Stimulated activated naive CD4-positive, alpha-beta T cell treated with Interleukin-2 at 50 U/mL for 16 hours (primary cell): ENCODE measurements around the gene POLK.
"Not testable (repeated sequence)": the region's sequence is repeated elsewhere in the genome, so short reads cannot be mapped to it uniquely, and the experiment has no call there.

Experiments
- DNase-seq: peaks from one replicate; lab custom pipeline; 2025; lab: John Stamatoyannopoulos, UW

Gene POLK

DNA sequence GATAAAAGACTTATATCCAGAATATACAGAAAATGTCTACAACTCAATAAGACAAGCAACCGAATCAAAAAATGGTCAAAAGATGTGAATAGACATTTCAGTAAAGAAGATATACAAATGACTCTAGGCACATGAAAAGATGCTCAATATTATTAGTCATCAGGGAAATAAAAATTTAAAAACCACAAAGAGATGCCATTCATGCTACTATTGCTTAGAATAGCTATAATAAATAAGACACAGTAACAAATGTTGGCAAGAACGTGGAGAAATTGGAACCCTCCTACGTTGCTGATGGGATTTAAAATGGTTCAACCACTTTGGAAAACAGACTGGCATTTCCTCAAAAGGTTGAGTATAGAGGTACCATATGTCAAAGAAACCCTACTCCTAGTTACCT, 39.8 kb downstream of the POLK start:
- no peak for DNase-seq

DNA sequence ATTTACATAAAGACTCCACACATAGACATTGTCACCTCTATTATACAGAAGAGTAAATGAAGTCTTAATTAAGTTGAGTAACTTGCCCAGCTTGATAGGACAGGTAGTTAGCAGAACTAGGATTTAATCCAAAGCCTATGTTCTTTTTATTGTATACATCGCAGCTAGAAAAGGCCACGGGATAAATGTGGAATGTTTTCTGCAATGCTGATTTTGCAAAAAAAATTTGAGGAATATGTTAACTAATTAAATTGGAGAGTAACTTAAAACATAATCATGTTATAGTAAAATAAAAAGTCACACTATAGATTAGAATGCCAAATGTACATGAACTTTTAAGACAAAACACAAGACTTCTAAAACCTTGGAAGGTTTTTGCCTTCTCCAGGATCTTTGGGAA, 41.1 kb downstream of the POLK start:
- DNase-seq = no peak

DNA sequence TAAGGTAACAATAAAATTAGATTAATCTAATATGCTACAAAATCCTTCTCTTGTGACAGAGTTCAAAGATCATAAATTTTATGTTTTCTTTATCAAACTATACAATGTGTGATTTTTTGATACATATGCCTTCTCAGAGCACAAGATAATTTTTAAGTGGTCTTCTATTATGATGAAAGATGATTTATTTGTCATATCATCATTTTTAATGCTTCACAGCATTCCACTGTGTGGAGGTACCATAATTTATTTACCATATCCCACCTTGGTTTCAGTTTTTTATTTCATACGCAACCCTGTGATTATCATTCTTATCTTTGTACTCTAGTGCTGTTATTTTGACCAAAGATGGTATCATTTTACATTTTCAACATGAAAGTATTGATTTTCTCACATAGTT, 41.7 kb downstream of the POLK start:
- DNase-seq = no peak

DNA sequence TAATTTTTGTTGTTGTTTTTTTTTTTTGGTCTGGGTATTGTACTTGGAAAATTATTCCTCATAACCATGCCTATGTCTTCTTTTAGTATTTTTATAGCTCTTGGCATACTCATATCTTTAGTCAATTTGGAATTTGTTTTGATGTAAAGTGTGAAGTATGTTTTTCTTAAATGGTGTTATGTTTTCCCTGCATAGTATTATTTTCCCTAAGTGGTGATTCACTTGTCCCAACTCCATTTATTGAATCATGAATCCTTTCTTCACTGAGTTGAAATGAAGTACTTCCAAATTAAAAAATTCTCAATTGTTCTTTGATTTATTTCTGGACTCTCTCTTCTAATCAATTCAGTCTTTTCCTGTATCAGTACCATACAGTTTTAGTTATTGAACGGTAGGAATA, 46.5 kb downstream of the POLK start:
- DNase-seq = no peak

GRCh38 chr5:75558981-75559632, 47.4 kb downstream of the POLK start:
- no peak for DNase-seq

DNA sequence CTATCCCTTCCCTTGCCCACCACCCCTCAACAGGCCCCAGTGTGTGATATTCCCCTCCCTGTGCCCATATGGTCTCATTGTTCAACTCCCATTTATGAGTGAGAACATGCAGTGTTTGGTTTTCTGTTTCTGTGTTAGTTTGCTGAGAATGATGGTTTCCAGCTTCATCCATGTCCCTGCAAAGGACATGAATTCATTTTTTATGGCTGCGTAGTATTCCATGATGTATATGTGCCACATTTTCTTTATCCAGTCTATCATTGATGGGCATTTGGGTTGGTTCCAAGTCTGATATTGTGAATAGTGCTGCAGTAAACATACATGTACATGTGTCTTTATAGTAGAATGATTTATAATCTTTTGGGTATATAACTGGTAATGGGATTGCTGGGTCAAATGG, 49.0 kb downstream of the POLK start:
- DNase-seq = not testable (repeated sequence)

GRCh38 chr5:75565991-75566709, 54.5 kb downstream of the POLK start:
- DNase-seq = peak; percentile 10

GRCh38 chr5:75566710-75567309, 55.1 kb downstream of the POLK start:
- peak; percentile 58 for DNase-seq

GRCh38 chr5:75567710-75568109, 56.0 kb downstream of the POLK start:
- DNase-seq = no peak

DNA sequence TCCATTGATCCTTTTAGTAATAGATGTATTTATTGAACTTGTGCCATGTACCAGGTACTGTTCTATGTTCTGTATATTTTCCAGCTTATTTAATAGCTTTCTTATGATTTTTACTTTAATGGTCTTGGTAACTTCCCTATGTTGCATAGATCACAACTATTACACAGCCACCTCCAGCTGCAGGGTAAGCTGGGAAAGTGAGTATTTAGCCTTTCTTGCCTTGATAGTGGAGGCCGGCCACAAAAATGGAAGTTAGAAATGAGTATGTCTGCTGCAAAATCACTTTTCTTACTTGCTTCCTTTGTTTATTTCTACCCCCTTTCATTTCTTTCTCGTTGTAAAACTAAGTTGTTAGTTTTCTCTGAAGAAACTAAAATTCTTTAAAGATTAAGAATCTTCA, 56.5 kb downstream of the POLK start:
- DNase-seq = no peak

DNA sequence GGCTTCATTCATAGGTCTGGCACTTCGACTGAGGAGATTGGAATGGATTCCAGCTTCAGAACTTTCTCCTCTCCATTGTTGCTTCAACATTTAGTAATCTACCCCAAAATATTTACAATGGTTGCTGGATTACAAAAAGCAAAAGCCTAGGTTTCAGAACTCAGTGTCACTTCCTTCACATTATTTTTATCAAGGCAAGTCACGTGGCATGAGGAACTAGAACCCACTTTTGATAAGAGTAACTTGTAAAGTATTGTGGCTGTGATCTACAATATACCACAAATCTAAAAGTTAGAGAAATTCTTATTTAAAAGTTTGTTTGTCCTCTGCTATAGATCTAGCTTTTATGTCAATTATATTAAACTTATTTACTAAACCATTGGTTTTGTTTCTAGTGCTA, 59.9 kb downstream of the POLK start:
- DNase-seq = no peak

GRCh38 chr5:75574791-75575190, 63.1 kb downstream of the POLK start:
- no peak for DNase-seq

- DNase-seq = not testable (repeated sequence)
These were observed 66.6 kb downstream of the POLK start for GRCh38 chr5:75578280-75578679.

GRCh38 chr5:75584641-75585040, 73.0 kb downstream of the POLK start:
- DNase-seq = no peak

- no peak for DNase-seq
These were observed 77.0 kb downstream of the POLK start for GRCh38 chr5:75588666-75589065.

DNA sequence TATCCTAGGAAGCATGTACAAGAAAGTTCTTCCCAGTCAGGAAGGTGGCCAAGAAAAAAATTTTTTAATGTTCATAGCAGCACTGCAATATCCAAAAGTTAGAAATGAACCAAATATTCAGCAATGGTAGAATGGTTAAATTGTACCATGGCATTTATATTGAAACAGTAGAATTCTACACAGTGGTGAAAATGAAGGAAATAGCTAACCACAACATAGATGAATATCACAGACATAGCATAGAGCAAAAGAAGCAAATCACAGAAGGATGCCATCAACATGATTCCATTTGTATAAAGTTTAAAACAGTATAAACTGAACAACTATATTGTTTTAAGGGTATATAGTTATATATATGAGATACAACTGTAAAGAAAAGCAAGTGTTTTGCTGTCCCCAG, 88.8 kb downstream of the POLK start:
- no peak for DNase-seq

DNA sequence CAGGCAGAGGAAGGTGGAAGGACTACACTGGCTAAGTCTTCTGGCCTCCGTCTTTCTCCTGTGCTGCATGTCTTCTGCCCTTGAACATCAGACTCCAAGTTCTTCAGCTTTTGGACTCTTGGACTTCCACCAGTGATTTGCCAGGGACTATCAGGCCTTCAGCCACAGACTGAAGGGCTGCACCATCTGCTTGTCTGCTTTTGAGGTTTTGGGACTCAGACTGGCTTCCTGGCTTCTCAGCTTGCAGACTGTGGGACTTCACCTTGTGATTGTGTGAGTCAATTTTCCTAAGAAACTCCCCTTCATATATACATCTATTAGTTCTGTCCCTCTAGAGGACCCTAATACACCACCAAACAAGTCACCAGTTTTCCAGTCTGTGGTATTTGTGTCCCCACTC, 89.9 kb downstream of the POLK start:
- no peak for DNase-seq

DNA sequence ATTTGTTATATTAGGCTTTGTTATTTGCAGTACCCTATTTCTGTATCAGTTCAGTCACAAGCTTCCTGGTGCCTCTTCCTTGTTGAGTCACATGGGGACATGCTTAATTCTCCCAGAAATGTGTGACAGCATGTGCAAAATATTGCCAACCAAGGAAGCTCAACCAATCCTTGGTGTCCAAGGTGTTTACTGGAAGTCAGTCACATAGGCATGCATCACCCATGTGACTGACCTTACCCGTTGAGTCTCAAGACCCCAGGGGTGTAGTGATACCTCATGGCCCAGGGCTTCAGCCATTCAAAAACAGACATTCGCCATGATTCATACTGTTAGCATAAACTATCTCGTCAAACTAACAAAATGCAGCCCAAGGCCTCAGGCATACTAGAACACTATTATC, 90.3 kb downstream of the POLK start:
- DNase-seq = no peak

DNA sequence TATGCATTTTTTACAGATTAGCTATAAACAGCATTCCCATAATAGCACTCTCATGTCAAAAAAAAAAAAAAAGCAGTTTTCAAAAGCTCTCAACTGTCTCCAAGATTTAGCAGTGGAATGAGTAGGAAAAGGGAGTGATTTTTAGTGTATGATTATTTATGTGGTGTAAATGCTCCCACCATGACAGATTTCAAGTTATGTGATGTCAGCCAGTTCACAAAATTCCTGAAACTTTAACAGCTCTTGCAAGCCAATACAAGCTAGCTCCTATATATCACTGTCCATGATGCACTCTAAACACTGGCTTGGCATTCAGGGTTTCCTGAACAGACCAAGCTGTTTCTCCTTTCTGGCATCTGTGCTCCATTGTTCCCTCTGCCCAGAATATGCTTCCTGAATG, 91.7 kb downstream of the POLK start:
- DNase-seq = no peak

DNA sequence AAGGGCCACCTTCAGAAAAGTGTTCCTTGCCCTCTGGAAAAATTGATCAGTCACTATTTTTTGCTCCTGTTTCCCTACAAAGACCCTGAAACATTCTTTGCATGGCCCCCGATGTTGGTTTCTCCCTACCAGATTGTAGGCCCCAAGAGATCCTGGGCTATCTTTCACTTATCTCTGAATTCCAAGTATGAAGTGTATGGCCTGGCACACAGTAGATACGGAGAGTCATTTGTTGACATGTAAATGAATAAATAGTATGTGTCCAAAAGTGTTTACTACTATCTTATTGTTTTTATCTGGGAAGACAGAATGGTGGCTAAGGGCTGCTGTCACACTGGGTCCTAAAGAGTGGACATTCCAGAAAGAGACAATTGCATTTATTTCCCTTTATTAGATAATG, 92.1 kb downstream of the POLK start:
- DNase-seq = no peak

DNA sequence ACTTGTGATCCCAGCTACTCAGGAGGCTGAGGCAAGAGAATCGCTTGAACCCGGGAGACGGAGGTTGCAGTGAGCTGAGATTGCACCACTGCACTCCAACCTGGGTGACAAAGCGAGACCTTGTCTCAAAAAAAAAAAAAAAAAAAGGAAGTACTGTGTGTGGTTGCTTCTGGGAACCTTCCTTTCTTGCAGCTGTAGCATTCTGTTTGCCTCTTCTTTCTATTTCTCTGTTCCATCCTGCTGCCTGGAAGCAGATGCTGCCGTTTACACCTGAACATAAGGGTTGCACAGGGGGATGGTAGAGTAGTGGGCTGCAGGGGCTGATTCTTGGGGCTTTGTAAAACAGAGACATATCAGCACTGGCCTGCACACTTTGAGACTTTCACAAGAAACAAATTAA, 95.7 kb downstream of the POLK start:
- not testable (repeated sequence) for DNase-seq

DNA sequence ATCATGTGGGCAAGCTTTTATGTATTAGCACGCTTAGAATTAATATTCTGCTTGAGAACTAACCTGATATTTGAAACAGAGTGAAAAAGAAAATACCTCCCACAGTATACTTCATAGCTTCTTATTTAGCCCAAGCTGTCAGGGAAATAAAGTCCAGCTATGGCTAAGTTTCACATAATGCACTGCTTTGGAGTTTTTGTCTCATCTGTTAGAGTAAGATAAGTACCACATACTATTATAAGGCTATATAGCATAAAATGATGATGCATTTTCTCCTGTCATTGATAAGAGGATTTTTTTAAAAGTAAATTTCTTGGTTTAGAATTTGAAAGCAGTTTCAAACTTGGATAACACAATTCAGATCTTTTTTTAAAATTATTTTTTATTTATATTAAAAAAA, 97.2 kb downstream of the POLK start:
- no peak for DNase-seq

- DNase-seq = no peak
These were observed 98.5 kb downstream of the POLK start for GRCh38 chr5:75610201-75610600.
